Measurements from ENCODE around the gene ZNF549.
A peak's percentile ranks its signal among the peaks of the same experiment; 100 is the strongest.

The ZNF549 gene

GRCh38 chr19:57552432-57552831 lies 25.3 kb downstream of the ZNF549 start:
- DNase-seq (ENCODE audit: low spot score in 2 of 2) (no peak), ATAC-seq (ENCODE audit: low read depth) (no peak)
- Mint-ChIP-seq H3K9me3 (peaks cover 20% of the 10 kb centered on the region), H3K4me3 (no peak overlapping the region), H3K27me3 (no peaks in the 10 kb centered on the region), H3K4me1 (peaks cover 3% of the 10 kb centered on the region), H3K27ac (no peak overlapping the region), H3K36me3 (peaks cover 82% of the 10 kb centered on the region)

- peaks cover 40% of the 10 kb centered on the region for H3K36me3 Mint-ChIP-seq
- H3K4me1 Mint-ChIP-seq: peaks cover 22% of the 10 kb centered on the region
- ATAC-seq (ENCODE audit: low read depth) (no peak), DNase-seq (ENCODE audit: low spot score in 2 of 2) (no peak)
- H3K27ac Mint-ChIP-seq: no peak overlapping the region
- H3K4me3 Mint-ChIP-seq: no peak overlapping the region
- no peaks in the 10 kb centered on the region for H3K27me3 Mint-ChIP-seq
- H3K9me3 Mint-ChIP-seq: no peaks in the 10 kb centered on the region
These were observed 30.5 kb downstream of the ZNF549 start for GRCh38 chr19:57557659-57558058.

- ATAC-seq (ENCODE audit: low read depth) (no peak), DNase-seq (ENCODE audit: low spot score in 2 of 2) (no peak)
- peaks cover 22% of the 10 kb centered on the region for H3K4me1 Mint-ChIP-seq
- no peak overlapping the region for H3K27ac Mint-ChIP-seq
- peak overlapping the region; percentile 96 for H3K4me3 Mint-ChIP-seq
- H3K36me3 Mint-ChIP-seq: peaks cover 34% of the 10 kb centered on the region
- H3K9me3 Mint-ChIP-seq: peaks cover 2% of the 10 kb centered on the region
- no peaks in the 10 kb centered on the region for H3K27me3 Mint-ChIP-seq
These were observed 31.4 kb downstream of the ZNF549 start for GRCh38 chr19:57558525-57558924.

- ATAC-seq (ENCODE audit: low read depth) (peak; percentile 24), DNase-seq (ENCODE audit: low spot score in 2 of 2) (no peak)
- H3K9me3 Mint-ChIP-seq: peaks cover 3% of the 10 kb centered on the region
These were observed 31.9 kb downstream of the ZNF549 start for GRCh38 chr19:57559008-57559403.

GRCh38 chr19:57559404-57560025 lies 32.4 kb downstream of the ZNF549 start, which contains the start of gene ZNF550:
TSS of gene ZNF550 (minus strand) at chr19:57559863. CDS start at chr19:57559682, 181 bp downstream.
- ATAC-seq (ENCODE audit: low read depth) (peak; percentile 99), DNase-seq (ENCODE audit: low spot score in 2 of 2) (peak; percentile 66 to 70)
- Mint-ChIP-seq H3K4me1 (peaks cover 22% of the 10 kb centered on the region), H3K9me3 (peaks cover 3% of the 10 kb centered on the region), H3K27ac (peak within 1 kb of the TSS; percentile 85), H3K4me3 (peak within 1 kb of the TSS; percentile 96), H3K27me3 (no peaks in the 10 kb centered on the region), H3K36me3 (peaks cover 27% of the 10 kb centered on the region)

More at GRCh38 chr19:57559008-57559403, 31.9 kb downstream of the ZNF549 start:
- Mint-ChIP-seq H3K36me3 (peaks cover 30% of the 10 kb centered on the region), H3K4me3 (peak overlapping the region; percentile 96), H3K27ac (peak overlapping the region; percentile 85), H3K4me1 (peaks cover 22% of the 10 kb centered on the region), H3K27me3 (no peaks in the 10 kb centered on the region)

GRCh38 chr19:57560049-57560491 lies 32.9 kb downstream of the ZNF549 start:
- ATAC-seq (ENCODE audit: low read depth) (no peak), DNase-seq (ENCODE audit: low spot score in 2 of 2) (no peak)
- Mint-ChIP-seq H3K27me3 (no peaks in the 10 kb centered on the region), H3K27ac (peak overlapping the region; percentile 85), H3K4me3 (peak overlapping the region; percentile 96), H3K9me3 (peaks cover 3% of the 10 kb centered on the region), H3K4me1 (peaks cover 22% of the 10 kb centered on the region), H3K36me3 (peaks cover 21% of the 10 kb centered on the region)

- ATAC-seq (ENCODE audit: low read depth): no peak
- Mint-ChIP-seq H3K9me3 (peaks cover 13% of the 10 kb centered on the region), H3K4me1 (peaks cover 9% of the 10 kb centered on the region), H3K27ac (no peak overlapping the region), H3K4me3 (no peak overlapping the region), H3K36me3 (peaks cover 13% of the 10 kb centered on the region), H3K27me3 (no peaks in the 10 kb centered on the region)
- DNase-seq (ENCODE audit: low spot score in 2 of 2): no peak
These were observed 36.4 kb downstream of the ZNF549 start for GRCh38 chr19:57563547-57563946.

- Mint-ChIP-seq H3K9me3 (peaks cover 19% of the 10 kb centered on the region), H3K4me3 (no peak overlapping the region), H3K36me3 (peaks cover 17% of the 10 kb centered on the region), H3K27me3 (no peaks in the 10 kb centered on the region), H3K27ac (no peak overlapping the region), H3K4me1 (no peaks in the 10 kb centered on the region)
- no peak for DNase-seq (ENCODE audit: low spot score in 2 of 2)
- no peak for ATAC-seq (ENCODE audit: low read depth)
These were observed 39.5 kb downstream of the ZNF549 start for GRCh38 chr19:57566396-57567265.

- Mint-ChIP-seq H3K4me1 (no peaks in the 10 kb centered on the region), H3K27me3 (no peaks in the 10 kb centered on the region), H3K27ac (no peak overlapping the region), H3K9me3 (peaks cover 22% of the 10 kb centered on the region), H3K4me3 (no peak overlapping the region), H3K36me3 (peaks cover 52% of the 10 kb centered on the region)
- ATAC-seq (ENCODE audit: low read depth) (no peak), DNase-seq (ENCODE audit: low spot score in 2 of 2) (no peak)
These were observed 43.6 kb downstream of the ZNF549 start for GRCh38 chr19:57570707-57571106.

- no peak overlapping the region for H3K4me3 Mint-ChIP-seq
- peaks cover 12% of the 10 kb centered on the region for H3K4me1 Mint-ChIP-seq
- H3K27me3 Mint-ChIP-seq: no peaks in the 10 kb centered on the region
- ATAC-seq (ENCODE audit: low read depth) (no peak), DNase-seq (ENCODE audit: low spot score in 2 of 2) (no peak)
- H3K27ac Mint-ChIP-seq: no peak overlapping the region
- peaks cover 65% of the 10 kb centered on the region for H3K36me3 Mint-ChIP-seq
- H3K9me3 Mint-ChIP-seq: peaks cover 30% of the 10 kb centered on the region
These were observed 45.3 kb downstream of the ZNF549 start for GRCh38 chr19:57572415-57572947.

- ATAC-seq (ENCODE audit: low read depth): no peak
- no peak for DNase-seq (ENCODE audit: low spot score in 2 of 2)
- Mint-ChIP-seq H3K9me3 (peaks cover 28% of the 10 kb centered on the region), H3K27me3 (no peaks in the 10 kb centered on the region), H3K27ac (no peak overlapping the region), H3K36me3 (peaks cover 61% of the 10 kb centered on the region), H3K4me1 (peaks cover 15% of the 10 kb centered on the region), H3K4me3 (no peak overlapping the region)
These were observed 49.5 kb downstream of the ZNF549 start for GRCh38 chr19:57576661-57577060.

GRCh38 chr19:57578487-57579205 lies 51.5 kb downstream of the ZNF549 start, which contains the start of gene ZNF416:
TSS of gene ZNF416 (minus strand) at chr19:57578911. CDS start at chr19:57578704, 207 bp downstream.
- ATAC-seq (ENCODE audit: low read depth): peak; percentile 95
- peak; percentile 87 to 94 for DNase-seq (ENCODE audit: low spot score in 2 of 2)
- Mint-ChIP-seq H3K4me3 (peak within 1 kb of the TSS; percentile 87), H3K4me1 (peaks cover 15% of the 10 kb centered on the region), H3K27ac (no peak within 1 kb of the TSS), H3K36me3 (peaks cover 42% of the 10 kb centered on the region), H3K27me3 (no peaks in the 10 kb centered on the region), H3K9me3 (peaks cover 32% of the 10 kb centered on the region)

- Mint-ChIP-seq H3K27ac (peak overlapping the region; percentile 84), H3K27me3 (no peaks in the 10 kb centered on the region), H3K4me1 (peaks cover 12% of the 10 kb centered on the region), H3K36me3 (peaks cover 34% of the 10 kb centered on the region), H3K4me3 (peak overlapping the region; percentile 96), H3K9me3 (peaks cover 29% of the 10 kb centered on the region)
- ATAC-seq (ENCODE audit: low read depth) (no peak), DNase-seq (ENCODE audit: low spot score in 2 of 2) (no peak)
These were observed 56.0 kb downstream of the ZNF549 start for GRCh38 chr19:57583104-57583520.

All from memory B cell (primary cell).